ENCODE measurements around the gene IARS1. TPM values are rescaled to one million over a fixed set of nuclear protein-coding genes. Genes with fewer than 3 reads are reported as not detected.

The IARS1 gene
- total and polyA plus RNA-seq, 2 donors, result 30.8 to 83.9 TPM

- no peak overlapping the region for H3K27ac ChIP-seq (ENCODE audit: low read depth in 1 of 2, low read length in 1 of 2)
- no peak for DNase-seq (ENCODE audit: low read depth in 6 of 9, low spot score in 9 of 9)
- H3K36me3 ChIP-seq (ENCODE audit: control insufficient read depth in 2 of 2, insufficient read depth in 2 of 2, low read length in 1 of 2), result peaks cover 6 to 20% of the 10 kb centered on the region in 2 donors
- peaks cover 6 to 12% of the 10 kb centered on the region in 2 donors for H3K4me1 ChIP-seq (ENCODE audit: control insufficient read depth in 2 of 2, insufficient read depth in 2 of 2, low read length in 2 of 2)
- H3K4me3 ChIP-seq (ENCODE audit: low read length in 2 of 2), result no peak overlapping the region
- H3K27me3 ChIP-seq (ENCODE audit: control insufficient read depth in 2 of 2, insufficient read depth in 1 of 2, low read length in 1 of 2), result no peaks in the 10 kb centered on the region
- WGBS, result 96% methylated on average over 2 of the region's 2 CpGs
- H3K9me3 ChIP-seq (ENCODE audit: control insufficient read depth in 2 of 2, insufficient read depth in 1 of 2, low read length in 1 of 2), result no peaks in the 10 kb centered on the region
These were observed 1.9 kb downstream of the IARS1 start for GRCh38 chr9:92291577-92291976.

- Histone ChIP-seq H3K36me3 (ENCODE audit: control insufficient read depth in 2 of 2, insufficient read depth in 2 of 2, low read length in 1 of 2) (peaks cover 6 to 22% of the 10 kb centered on the region in 2 donors), H3K27ac (ENCODE audit: low read depth in 1 of 2, low read length in 1 of 2) (no peak overlapping the region), H3K27me3 (ENCODE audit: control insufficient read depth in 2 of 2, insufficient read depth in 1 of 2, low read length in 1 of 2) (no peaks in the 10 kb centered on the region), H3K4me3 (ENCODE audit: low read length in 2 of 2) (no peak overlapping the region), H3K9me3 (ENCODE audit: control insufficient read depth in 2 of 2, insufficient read depth in 1 of 2, low read length in 1 of 2) (no peaks in the 10 kb centered on the region), H3K4me1 (ENCODE audit: control insufficient read depth in 2 of 2, insufficient read depth in 2 of 2, low read length in 2 of 2) (peaks cover 6 to 12% of the 10 kb centered on the region in 2 donors)
- WGBS, result 90% methylated on average over 1 of the region's 1 CpG
- no peak for DNase-seq (ENCODE audit: low read depth in 6 of 9, low spot score in 9 of 9)
These were observed 2.6 kb downstream of the IARS1 start for GRCh38 chr9:92290785-92291429.

GRCh38 chr9:92289708-92290390 lies 3.6 kb downstream of the IARS1 start:
- H3K27me3 ChIP-seq (ENCODE audit: control insufficient read depth in 2 of 2, insufficient read depth in 1 of 2, low read length in 1 of 2), result no peaks in the 10 kb centered on the region
- WGBS, result 97% methylated on average over 5 of the region's 5 CpGs
- no peaks in the 10 kb centered on the region for H3K9me3 ChIP-seq (ENCODE audit: control insufficient read depth in 2 of 2, insufficient read depth in 1 of 2, low read length in 1 of 2)
- no peak overlapping the region for H3K4me3 ChIP-seq (ENCODE audit: low read length in 2 of 2)
- peaks cover 6 to 12% of the 10 kb centered on the region in 2 donors for H3K4me1 ChIP-seq (ENCODE audit: control insufficient read depth in 2 of 2, insufficient read depth in 2 of 2, low read length in 2 of 2)
- H3K36me3 ChIP-seq (ENCODE audit: control insufficient read depth in 2 of 2, insufficient read depth in 2 of 2, low read length in 1 of 2), result peaks cover 12 to 32% of the 10 kb centered on the region in 2 donors
- no peak overlapping the region for H3K27ac ChIP-seq (ENCODE audit: low read depth in 1 of 2, low read length in 1 of 2)
- no peak for DNase-seq (ENCODE audit: low read depth in 6 of 9, low spot score in 9 of 9)

GRCh38 chr9:92279302-92279701 lies 14.2 kb downstream of the IARS1 start:
- Histone ChIP-seq H3K9me3 (ENCODE audit: control insufficient read depth in 2 of 2, insufficient read depth in 1 of 2, low read length in 1 of 2) (no peaks in the 10 kb centered on the region), H3K27ac (ENCODE audit: low read depth in 1 of 2, low read length in 1 of 2) (no peak overlapping the region), H3K36me3 (ENCODE audit: control insufficient read depth in 2 of 2, insufficient read depth in 2 of 2, low read length in 1 of 2) (peaks cover 33 to 81% of the 10 kb centered on the region in 2 donors), H3K4me3 (ENCODE audit: low read length in 2 of 2) (no peak overlapping the region), H3K4me1 (ENCODE audit: control insufficient read depth in 2 of 2, insufficient read depth in 2 of 2, low read length in 2 of 2) (no peaks in the 10 kb centered on the region), H3K27me3 (ENCODE audit: control insufficient read depth in 2 of 2, insufficient read depth in 1 of 2, low read length in 1 of 2) (no peaks in the 10 kb centered on the region)
- no peak for DNase-seq (ENCODE audit: low read depth in 6 of 9, low spot score in 9 of 9)
- WGBS, result 92% methylated on average over 1 of the region's 1 CpG

GRCh38 chr9:92278110-92278509 lies 15.4 kb downstream of the IARS1 start:
- Histone ChIP-seq H3K4me1 (ENCODE audit: control insufficient read depth in 2 of 2, insufficient read depth in 2 of 2, low read length in 2 of 2) (no peaks in the 10 kb centered on the region), H3K27ac (ENCODE audit: low read depth in 1 of 2, low read length in 1 of 2) (no peak overlapping the region), H3K9me3 (ENCODE audit: control insufficient read depth in 2 of 2, insufficient read depth in 1 of 2, low read length in 1 of 2) (no peaks in the 10 kb centered on the region), H3K27me3 (ENCODE audit: control insufficient read depth in 2 of 2, insufficient read depth in 1 of 2, low read length in 1 of 2) (no peaks in the 10 kb centered on the region), H3K4me3 (ENCODE audit: low read length in 2 of 2) (no peak overlapping the region), H3K36me3 (ENCODE audit: control insufficient read depth in 2 of 2, insufficient read depth in 2 of 2, low read length in 1 of 2) (peaks cover 38 to 81% of the 10 kb centered on the region in 2 donors)
- DNase-seq (ENCODE audit: low read depth in 6 of 9, low spot score in 9 of 9), result no peak
- WGBS, result 96% methylated on average over 2 of the region's 2 CpGs

GRCh38 chr9:92276331-92277032 lies 17.0 kb downstream of the IARS1 start:
- no peaks in the 10 kb centered on the region for H3K27me3 ChIP-seq (ENCODE audit: control insufficient read depth in 2 of 2, insufficient read depth in 1 of 2, low read length in 1 of 2)
- peaks cover 35 to 81% of the 10 kb centered on the region in 2 donors for H3K36me3 ChIP-seq (ENCODE audit: control insufficient read depth in 2 of 2, insufficient read depth in 2 of 2, low read length in 1 of 2)
- H3K9me3 ChIP-seq (ENCODE audit: control insufficient read depth in 2 of 2, insufficient read depth in 1 of 2, low read length in 1 of 2), result no peaks in the 10 kb centered on the region
- DNase-seq (ENCODE audit: low read depth in 6 of 9, low spot score in 9 of 9), result peak in 1 of 9 donors; percentile 6
- H3K4me1 ChIP-seq (ENCODE audit: control insufficient read depth in 2 of 2, insufficient read depth in 2 of 2, low read length in 2 of 2), result no peaks in the 10 kb centered on the region
- WGBS, result 47% methylated on average over 11 of the region's 11 CpGs
- H3K4me3 ChIP-seq (ENCODE audit: low read length in 2 of 2), result no peak overlapping the region
- H3K27ac ChIP-seq (ENCODE audit: low read depth in 1 of 2, low read length in 1 of 2), result no peak overlapping the region

GRCh38 chr9:92275541-92275940 lies 18.0 kb downstream of the IARS1 start:
- peaks cover 39 to 85% of the 10 kb centered on the region in 2 donors for H3K36me3 ChIP-seq (ENCODE audit: control insufficient read depth in 2 of 2, insufficient read depth in 2 of 2, low read length in 1 of 2)
- WGBS, result 98% methylated on average over 6 of the region's 6 CpGs

GRCh38 chr9:92270511-92270910 lies 23.0 kb downstream of the IARS1 start:
- Histone ChIP-seq H3K27me3 (ENCODE audit: control insufficient read depth in 2 of 2, insufficient read depth in 1 of 2, low read length in 1 of 2) (no peaks in the 10 kb centered on the region), H3K4me1 (ENCODE audit: control insufficient read depth in 2 of 2, insufficient read depth in 2 of 2, low read length in 2 of 2) (no peaks in the 10 kb centered on the region), H3K9me3 (ENCODE audit: control insufficient read depth in 2 of 2, insufficient read depth in 1 of 2, low read length in 1 of 2) (no peaks in the 10 kb centered on the region), H3K36me3 (ENCODE audit: control insufficient read depth in 2 of 2, insufficient read depth in 2 of 2, low read length in 1 of 2) (peaks cover 51 to 87% of the 10 kb centered on the region in 2 donors), H3K4me3 (ENCODE audit: low read length in 2 of 2) (no peak overlapping the region), H3K27ac (ENCODE audit: low read depth in 1 of 2, low read length in 1 of 2) (no peak overlapping the region)
- no peak for DNase-seq (ENCODE audit: low read depth in 6 of 9, low spot score in 9 of 9)
- WGBS, result 98% methylated on average over 5 of the region's 5 CpGs

More at GRCh38 chr9:92275541-92275940, 18.0 kb downstream of the IARS1 start:
- Histone ChIP-seq H3K4me3 (ENCODE audit: low read length in 2 of 2) (no peak overlapping the region), H3K27me3 (ENCODE audit: control insufficient read depth in 2 of 2, insufficient read depth in 1 of 2, low read length in 1 of 2) (no peaks in the 10 kb centered on the region), H3K4me1 (ENCODE audit: control insufficient read depth in 2 of 2, insufficient read depth in 2 of 2, low read length in 2 of 2) (no peaks in the 10 kb centered on the region), H3K27ac (ENCODE audit: low read depth in 1 of 2, low read length in 1 of 2) (no peak overlapping the region), H3K9me3 (ENCODE audit: control insufficient read depth in 2 of 2, insufficient read depth in 1 of 2, low read length in 1 of 2) (no peaks in the 10 kb centered on the region)
- DNase-seq (ENCODE audit: low read depth in 6 of 9, low spot score in 9 of 9), result no peak

- H3K27me3 ChIP-seq (ENCODE audit: control insufficient read depth in 2 of 2, insufficient read depth in 1 of 2, low read length in 1 of 2), result no peaks in the 10 kb centered on the region
- no peaks in the 10 kb centered on the region for H3K4me1 ChIP-seq (ENCODE audit: control insufficient read depth in 2 of 2, insufficient read depth in 2 of 2, low read length in 2 of 2)
- 96% methylated on average over 4 of the region's 4 CpGs for WGBS
- H3K4me3 ChIP-seq (ENCODE audit: low read length in 2 of 2), result no peak overlapping the region
- H3K9me3 ChIP-seq (ENCODE audit: control insufficient read depth in 2 of 2, insufficient read depth in 1 of 2, low read length in 1 of 2), result no peaks in the 10 kb centered on the region
- H3K36me3 ChIP-seq (ENCODE audit: control insufficient read depth in 2 of 2, insufficient read depth in 2 of 2, low read length in 1 of 2), result peaks cover 52 to 91% of the 10 kb centered on the region in 2 donors
- DNase-seq (ENCODE audit: low read depth in 6 of 9, low spot score in 9 of 9), result no peak
- no peak overlapping the region for H3K27ac ChIP-seq (ENCODE audit: low read depth in 1 of 2, low read length in 1 of 2)
These were observed 27.0 kb downstream of the IARS1 start for GRCh38 chr9:92266486-92266885.

Data from thymus (tissue), 11 donors.